Activated CD8-positive, alpha-beta memory T cell treated with anti-CD3 and anti-CD28 coated beads, Interleukin-2, amount 10 ng/mL, durations not matched to agents 7 days and 5 days (primary cell): ENCODE measurements around the gene SLC6A20. TPM values are rescaled to one million over a fixed set of nuclear protein-coding genes. Genes with fewer than 3 reads are reported as not detected.
A peak's percentile ranks its signal among the peaks of the same experiment; 100 is the strongest.
"Not testable (repeated sequence)": the region's sequence is repeated elsewhere in the genome, so short reads cannot be mapped to it uniquely, and the experiment has no call there.

ENCODE experiments used
- ATAC-seq: fragments of 150-1000 bp; cut with Tn5 transposase; one replicate; pipeline ENCODE4 v1.10.0; 2021; ENCODE audit warnings: moderate library complexity
- CTCF ChIA-PET: fragments of 350-600 bp; sonication (Branson Sonifier 250); formaldehyde crosslinking; loops from one replicate; lab custom pipeline; 2021; ENCODE audit warnings: antibody characterized with exemption; lab: Charles Lee
- DNase-seq: peaks from one replicate; pipeline ENCODE4 v3.0.0-alpha.2; 2020
- H3K27ac Mint-ChIP-seq: one replicate; pipeline ENCODE4 v1.8.0; 2021; ENCODE audit warnings: mild to moderate bottlenecking, mixed read lengths
- H3K27me3 Mint-ChIP-seq: one replicate; pipeline ENCODE4 v1.8.0; 2021; ENCODE audit warnings: mixed read lengths
- H3K36me3 Mint-ChIP-seq: one replicate; pipeline ENCODE4 v1.8.0; 2021; ENCODE audit warnings: mild to moderate bottlenecking, mixed read lengths
- H3K4me1 Mint-ChIP-seq: one replicate; pipeline ENCODE4 v1.8.0; 2021; ENCODE audit warnings: mixed read lengths
- H3K4me3 Mint-ChIP-seq: one replicate; pipeline ENCODE4 v1.8.0; 2021; ENCODE audit warnings: mild to moderate bottlenecking, moderate library complexity, mixed read lengths
- H3K9me3 Mint-ChIP-seq: one replicate; pipeline ENCODE4 v1.8.0; 2022; ENCODE audit warnings: low read depth, mixed read lengths
- total RNA-seq, 2 experiments: library from RNA; stranded (reverse); gene quantifications; one replicate each; pipeline ENCODE4 v1.2.3, GENCODE V29; 2021

The SLC6A20 gene
- total RNA-seq, 2 experiments from 2014 or later = 0.05 TPM; not detected in 1

- H3K4me1 Mint-ChIP-seq = peaks cover 2% of the 10 kb centered on the region
- CTCF ChIA-PET = interaction anchor here (1.1 to 6.2 kb wide), 4 partner anchors 11 to 180 kb away, joined by 3 to 64 read pairs (median 10); no protein-coding TSS in a partner anchor
- H3K36me3 Mint-ChIP-seq = no peaks in the 10 kb centered on the region
- peaks cover 2% of the 10 kb centered on the region for H3K27me3 Mint-ChIP-seq
- no peaks in the 10 kb centered on the region for H3K9me3 Mint-ChIP-seq
- DNase-seq = no peak
- H3K4me3 Mint-ChIP-seq = no peak overlapping the region
- no peak for ATAC-seq
- H3K27ac Mint-ChIP-seq = no peak overlapping the region
Observed at GRCh38 chr3:45758871-45759270, 37.5 kb downstream of the SLC6A20 start.

GRCh38 chr3:45757141-45757540 is 39.2 kb downstream of the SLC6A20 start:
- H3K4me1 Mint-ChIP-seq, H3K9me3 Mint-ChIP-seq, ATAC-seq, H3K4me3 Mint-ChIP-seq, CTCF ChIA-PET, H3K36me3 Mint-ChIP-seq, DNase-seq, H3K27me3 Mint-ChIP-seq, H3K27ac Mint-ChIP-seq: not testable (repeated sequence)

- CTCF ChIA-PET = no interaction called here
- no peaks in the 10 kb centered on the region for H3K27me3 Mint-ChIP-seq
- H3K4me3 Mint-ChIP-seq = no peak overlapping the region
Observed at GRCh38 chr3:45756055-45756454, 40.3 kb downstream of the SLC6A20 start.

GRCh38 chr3:45754461-45754860 is 41.9 kb downstream of the SLC6A20 start:
- Mint-ChIP-seq H3K27ac (no peak overlapping the region), H3K4me3 (no peak overlapping the region), H3K27me3 (no peaks in the 10 kb centered on the region), H3K4me1 (no peaks in the 10 kb centered on the region), H3K36me3 (no peaks in the 10 kb centered on the region), H3K9me3 (no peaks in the 10 kb centered on the region)
- no peak for DNase-seq
- no peak for ATAC-seq
- CTCF ChIA-PET = interaction anchor here (1.0 to 1.4 kb wide), 2 partner anchors 174 to 324 kb away, joined by 4 to 7 read pairs; no protein-coding TSS in a partner anchor

More at GRCh38 chr3:45756055-45756454, 40.3 kb downstream of the SLC6A20 start:
- Mint-ChIP-seq H3K9me3 (no peaks in the 10 kb centered on the region), H3K36me3 (no peaks in the 10 kb centered on the region), H3K4me1 (no peaks in the 10 kb centered on the region), H3K27ac (no peak overlapping the region)
- DNase-seq = no peak
- ATAC-seq = no peak

- CTCF ChIA-PET = interaction anchor here (1.0 to 1.1 kb wide), 2 partner anchors 8 to 11 kb away, joined by 3 to 4 read pairs; no protein-coding TSS in a partner anchor
Observed at GRCh38 chr3:45753095-45753494, 43.2 kb downstream of the SLC6A20 start.

GRCh38 chr3:45751537-45752242 is 44.6 kb downstream of the SLC6A20 start:
- H3K4me1 Mint-ChIP-seq = peaks cover 3% of the 10 kb centered on the region

More at GRCh38 chr3:45753095-45753494, 43.2 kb downstream of the SLC6A20 start:
- Mint-ChIP-seq H3K36me3 (peaks cover 1% of the 10 kb centered on the region), H3K4me3 (no peak overlapping the region), H3K9me3 (no peaks in the 10 kb centered on the region), H3K27me3 (no peaks in the 10 kb centered on the region), H3K27ac (no peak overlapping the region), H3K4me1 (peaks cover 3% of the 10 kb centered on the region)
- DNase-seq = no peak
- ATAC-seq = no peak

GRCh38 chr3:45749880-45750279 is 46.5 kb downstream of the SLC6A20 start:
- Mint-ChIP-seq H3K27ac (no peak overlapping the region), H3K27me3 (no peaks in the 10 kb centered on the region), H3K4me1 (peaks cover 3% of the 10 kb centered on the region), H3K4me3 (no peak overlapping the region), H3K9me3 (no peaks in the 10 kb centered on the region), H3K36me3 (peaks cover 17% of the 10 kb centered on the region)
- DNase-seq (no peak), ATAC-seq (no peak)
- CTCF ChIA-PET = interaction anchor here (1.2 to 1.5 kb wide), 3 partner anchors 180 to 329 kb away, joined by 3 to 4 read pairs (median 3); no protein-coding TSS in a partner anchor

More at GRCh38 chr3:45751537-45752242, 44.6 kb downstream of the SLC6A20 start:
- DNase-seq (no peak), ATAC-seq (no peak)
- CTCF ChIA-PET = interaction anchor here (1.1 kb wide), 2 partner anchors 9 to 457 kb away, joined by 3 to 4 read pairs; partner anchors contain the start of gene CCR1
- Mint-ChIP-seq H3K4me3 (no peak overlapping the region), H3K27ac (no peak overlapping the region), H3K27me3 (no peaks in the 10 kb centered on the region), H3K36me3 (peaks cover 6% of the 10 kb centered on the region), H3K9me3 (no peaks in the 10 kb centered on the region)

GRCh38 chr3:45749036-45749600 is 47.2 kb downstream of the SLC6A20 start:
- H3K4me1 Mint-ChIP-seq, DNase-seq, H3K9me3 Mint-ChIP-seq, ATAC-seq, H3K27ac Mint-ChIP-seq, H3K27me3 Mint-ChIP-seq, H3K4me3 Mint-ChIP-seq: not testable (repeated sequence)
- CTCF ChIA-PET = interaction anchor here (1.1 to 1.5 kb wide), 2 partner anchors 179 to 239 kb away, joined by 3 read pairs; no protein-coding TSS in a partner anchor
- peaks cover 17% of the 10 kb centered on the region for H3K36me3 Mint-ChIP-seq

GRCh38 chr3:45748068-45748467 is 48.3 kb downstream of the SLC6A20 start:
- Mint-ChIP-seq H3K36me3 (peaks cover 25% of the 10 kb centered on the region), H3K27me3 (no peaks in the 10 kb centered on the region), H3K9me3 (no peaks in the 10 kb centered on the region), H3K27ac (no peak overlapping the region), H3K4me3 (no peak overlapping the region), H3K4me1 (peaks cover 3% of the 10 kb centered on the region)
- CTCF ChIA-PET = interaction anchor here (1.1 to 1.2 kb wide), 2 partner anchors 11 to 180 kb away, joined by 3 read pairs; no protein-coding TSS in a partner anchor
- ATAC-seq = no peak
- DNase-seq = no peak

- H3K4me1 Mint-ChIP-seq = peaks cover 9% of the 10 kb centered on the region
- ATAC-seq = no peak
- CTCF ChIA-PET = no interaction called here
- no peak for DNase-seq
- H3K36me3 Mint-ChIP-seq = peaks cover 32% of the 10 kb centered on the region
- no peak overlapping the region for H3K27ac Mint-ChIP-seq
- no peak overlapping the region for H3K4me3 Mint-ChIP-seq
- H3K27me3 Mint-ChIP-seq = no peaks in the 10 kb centered on the region
- no peaks in the 10 kb centered on the region for H3K9me3 Mint-ChIP-seq
Observed at GRCh38 chr3:45746777-45747622, 49.3 kb downstream of the SLC6A20 start.

- H3K36me3 Mint-ChIP-seq = peaks cover 36% of the 10 kb centered on the region
- no peak overlapping the region for H3K4me3 Mint-ChIP-seq
- no peaks in the 10 kb centered on the region for H3K27me3 Mint-ChIP-seq
- no peaks in the 10 kb centered on the region for H3K9me3 Mint-ChIP-seq
- no peak overlapping the region for H3K27ac Mint-ChIP-seq
- no peak for ATAC-seq
- peaks cover 16% of the 10 kb centered on the region for H3K4me1 Mint-ChIP-seq
- no peak for DNase-seq
- CTCF ChIA-PET = no interaction called here
Observed at GRCh38 chr3:45746165-45746776, 50.1 kb downstream of the SLC6A20 start.

- ATAC-seq = no peak
- Mint-ChIP-seq H3K27ac (peak overlapping the region; percentile 41), H3K9me3 (no peaks in the 10 kb centered on the region), H3K4me3 (no peak overlapping the region), H3K4me1 (peaks cover 17% of the 10 kb centered on the region), H3K36me3 (peaks cover 51% of the 10 kb centered on the region), H3K27me3 (no peaks in the 10 kb centered on the region)
- no peak for DNase-seq
- CTCF ChIA-PET = interaction anchor here (0.7 to 2.3 kb wide), 3 partner anchors 83 to 233 kb away, joined by 3 to 7 read pairs (median 4); no protein-coding TSS in a partner anchor
Observed at GRCh38 chr3:45742461-45743089, 53.8 kb downstream of the SLC6A20 start.
